ENCODE data around the gene MID1IP1. TPM values are rescaled to one million over a fixed set of nuclear protein-coding genes. Genes with fewer than 3 reads are reported as not detected.

The MID1IP1 gene
- polyA plus RNA-seq, 1 donor, result 11.0 TPM

GRCh38 chrX:38811515-38812243, 10.4 kb downstream of the MID1IP1 start:
- no peak for DNase-seq (ENCODE audit: low read depth)

GRCh38 chrX:38816155-38816554, 14.9 kb downstream of the MID1IP1 start:
- DNase-seq (ENCODE audit: low read depth), result no peak

GRCh38 chrX:38817004-38817703, 15.9 kb downstream of the MID1IP1 start:
- DNase-seq (ENCODE audit: low read depth), result no peak

GRCh38 chrX:38819163-38819562, 17.9 kb downstream of the MID1IP1 start:
- DNase-seq (ENCODE audit: low read depth), result no peak

GRCh38 chrX:38819709-38820108, 18.4 kb downstream of the MID1IP1 start:
- no peak for DNase-seq (ENCODE audit: low read depth)

- no peak for DNase-seq (ENCODE audit: low read depth)
Observed at GRCh38 chrX:38820751-38821150, 19.5 kb downstream of the MID1IP1 start.

- no peak for DNase-seq (ENCODE audit: low read depth)
Observed at GRCh38 chrX:38824176-38824575, 22.9 kb downstream of the MID1IP1 start.

- DNase-seq (ENCODE audit: low read depth), result no peak
Observed at GRCh38 chrX:38831949-38832348, 30.7 kb downstream of the MID1IP1 start.

- DNase-seq (ENCODE audit: low read depth), result no peak
Observed at GRCh38 chrX:38837389-38837788, 36.1 kb downstream of the MID1IP1 start.

GRCh38 chrX:38839277-38839676, 38.0 kb downstream of the MID1IP1 start:
- DNase-seq (ENCODE audit: low read depth), result no peak

GRCh38 chrX:38839944-38840343, 38.7 kb downstream of the MID1IP1 start:
- DNase-seq (ENCODE audit: low read depth), result no peak

- DNase-seq (ENCODE audit: low read depth), result no peak
Observed at GRCh38 chrX:38841750-38842149, 40.5 kb downstream of the MID1IP1 start.

- DNase-seq (ENCODE audit: low read depth), result no peak
Observed at GRCh38 chrX:38845426-38845825, 44.2 kb downstream of the MID1IP1 start.

- no peak for DNase-seq (ENCODE audit: low read depth)
Observed at GRCh38 chrX:38847206-38847902, 46.1 kb downstream of the MID1IP1 start.

- no peak for DNase-seq (ENCODE audit: low read depth)
Observed at GRCh38 chrX:38847903-38848230, 46.6 kb downstream of the MID1IP1 start.

- DNase-seq (ENCODE audit: low read depth), result no peak
Observed at GRCh38 chrX:38848671-38849455, 47.6 kb downstream of the MID1IP1 start.

GRCh38 chrX:38850807-38851544, 49.7 kb downstream of the MID1IP1 start:
- DNase-seq (ENCODE audit: low read depth), result no peak

GRCh38 chrX:38854305-38854704, 53.0 kb downstream of the MID1IP1 start:
- no peak for DNase-seq (ENCODE audit: low read depth)
